ENCODE data around the gene LARGE1.

GRCh38 chr22:33873666-33874065 is 46.6 kb downstream of the LARGE1 start:
- no peak for TF ChIP-seq CTCF (IDR thresholded peaks at IDR 0.05)
- no peak for TF ChIP-seq POLR2A (IDR thresholded peaks at IDR 0.05)
